Activated CD4-positive, alpha-beta T cell treated with anti-CD3 and anti-CD28 coated beads for 36 hours (primary cell): ENCODE results near the gene DMBX1. TPM values are rescaled to one million over a fixed set of nuclear protein-coding genes. Genes with fewer than 3 reads are reported as not detected.
A peak's percentile ranks its signal among the peaks of the same experiment; 100 is the strongest.

Source experiments
- ATAC-seq: fragments of 200-7000 bp; cut with Tn5 transposase; one replicate; pipeline ENCODE4 v1.10.0; 2021; ENCODE audit warnings: mild to moderate bottlenecking, moderate library complexity
- CTCF ChIA-PET: fragments of 350-600 bp; sonication (Branson Sonifier 250); formaldehyde crosslinking; loops from one replicate; lab custom pipeline; 2021; ENCODE audit warnings: antibody characterized with exemption; lab: Charles Lee
- POLR2A ChIA-PET: fragments of 350-600 bp; sonication (Branson Sonifier 250); formaldehyde crosslinking; loops from one replicate; lab custom pipeline; 2021; ENCODE audit warnings: antibody characterized with exemption, inconsistent platforms; lab: Charles Lee
- DNase-seq: peaks from one replicate; pipeline ENCODE4 v3.0.0-alpha.2; 2020
- H3K27ac Mint-ChIP-seq: one replicate; pipeline ENCODE4 v1.8.0; 2021; ENCODE audit warnings: mixed read lengths
- H3K27me3 Mint-ChIP-seq: one replicate; pipeline ENCODE4 v1.8.0; 2021; ENCODE audit warnings: mixed read lengths
- H3K36me3 Mint-ChIP-seq: one replicate; pipeline ENCODE4 v1.8.0; 2021; ENCODE audit warnings: low read depth, mixed read lengths
- H3K4me1 Mint-ChIP-seq: one replicate; pipeline ENCODE4 v1.8.0; 2021; ENCODE audit warnings: mixed read lengths
- H3K4me3 Mint-ChIP-seq: one replicate; pipeline ENCODE4 v1.8.0; 2021; ENCODE audit warnings: mild to moderate bottlenecking, moderate library complexity, mixed read lengths
- H3K9me3 Mint-ChIP-seq: one replicate; pipeline ENCODE4 v1.8.0; 2021; ENCODE audit warnings: low read depth, mixed read lengths
- intact Hi-C, 2 experiments: fragments of 100-400 bp; cut with DNase I in 1 of 2; cut with micrococcal nuclease in 1 of 2; formaldehyde crosslinking; loops; one replicate each; pipeline versions ENCODE4 v1.14.2 to v1.15.1; 2022 to 2024; cut with DNase I, micrococcal nuclease
- total RNA-seq, 2 experiments: library from RNA; stranded (reverse); gene quantifications; one replicate each; pipeline ENCODE4 v1.2.3, GENCODE V29; 2021

DMBX1 gene
- total RNA-seq, 2 experiments from 2014 or later = 0.05 TPM; not detected in 1

DNA sequence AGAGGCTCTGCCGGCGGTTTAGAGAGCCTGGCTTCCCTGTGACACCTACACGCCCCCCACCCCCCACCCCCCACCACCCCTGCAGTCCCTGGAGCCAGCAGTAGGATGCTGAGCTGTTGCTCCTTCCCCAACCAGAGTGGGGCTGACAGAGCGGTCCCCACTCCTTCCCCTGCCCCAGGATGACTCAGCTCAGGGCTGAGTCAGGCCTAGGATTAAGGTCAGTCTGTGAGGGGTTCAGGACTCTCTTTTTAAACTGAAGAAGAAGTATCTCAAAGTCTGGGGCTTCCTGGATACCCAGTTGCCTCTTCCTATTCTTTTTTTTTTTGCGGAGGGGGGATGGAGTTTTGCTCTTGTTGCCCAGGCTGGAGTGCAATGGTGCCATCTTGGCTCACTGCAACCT is 19.1 kb downstream of the DMBX1 start:
- intact Hi-C loops = no loop called here
- DNase-seq (no peak), ATAC-seq (peak; percentile 84)
- H3K4me1 Mint-ChIP-seq = no peaks in the 10 kb centered on the region
- H3K27ac Mint-ChIP-seq = no peak overlapping the region
- H3K9me3 Mint-ChIP-seq = no peaks in the 10 kb centered on the region
- ChIA-PET CTCF (interaction anchor here (1.2 kb wide), 1 partner anchor 13 kb away, joined by 4 read pairs; no protein-coding TSS in a partner anchor), POLR2A (no interaction called here)
- no peaks in the 10 kb centered on the region for H3K36me3 Mint-ChIP-seq
- no peak overlapping the region for H3K4me3 Mint-ChIP-seq
- H3K27me3 Mint-ChIP-seq = peaks cover 14% of the 10 kb centered on the region

DNA sequence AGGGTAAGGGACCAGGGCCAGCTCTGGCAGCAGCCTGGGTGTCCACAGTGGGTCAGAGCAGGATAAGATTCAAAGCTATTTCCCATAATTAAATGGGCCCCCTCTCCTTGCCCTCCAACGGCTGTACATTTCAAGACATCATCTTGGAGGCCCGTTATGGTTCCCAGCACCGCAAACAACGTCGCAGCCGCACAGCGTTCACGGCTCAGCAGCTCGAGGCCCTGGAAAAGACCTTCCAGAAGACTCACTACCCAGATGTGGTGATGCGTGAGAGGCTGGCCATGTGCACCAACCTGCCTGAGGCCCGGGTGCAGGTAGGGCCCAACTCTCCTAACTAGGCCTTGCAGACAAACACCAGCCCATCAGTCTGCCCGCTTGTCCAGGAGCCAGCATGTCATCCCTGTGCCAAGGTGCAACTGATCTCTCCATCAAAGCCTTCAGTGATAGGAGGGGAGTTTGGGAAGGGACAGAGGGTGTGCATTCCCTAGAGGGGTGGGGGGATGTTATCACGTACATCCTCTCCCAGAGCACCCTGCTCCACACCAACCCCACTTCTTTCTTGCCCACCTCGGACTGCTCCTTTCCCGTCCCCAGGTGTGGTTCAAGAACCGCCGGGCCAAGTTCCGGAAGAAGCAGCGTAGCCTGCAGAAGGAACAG is 20.8 kb downstream of the DMBX1 start:
- intact Hi-C loops = no loop called here
- CTCF ChIA-PET = no interaction called here
- POLR2A ChIA-PET = no interaction called here

GRCh38 chr1:46510998-46511365 is 21.3 kb downstream of the DMBX1 start:
- intact Hi-C loops = no loop called here
- Mint-ChIP-seq H3K4me3 (no peak overlapping the region), H3K9me3 (no peaks in the 10 kb centered on the region), H3K27me3 (peaks cover 22% of the 10 kb centered on the region), H3K4me1 (no peaks in the 10 kb centered on the region), H3K27ac (no peak overlapping the region), H3K36me3 (no peaks in the 10 kb centered on the region)
- CTCF ChIA-PET = interaction anchor here (0.6 kb wide), 1 partner anchor 33 kb away, joined by 4 read pairs; no protein-coding TSS in a partner anchor
- POLR2A ChIA-PET = no interaction called here
- DNase-seq = no peak
- ATAC-seq = no peak

More for the DNA sequence above, 20.8 kb downstream of the DMBX1 start:
- Mint-ChIP-seq H3K27ac (no peak overlapping the region), H3K4me1 (no peaks in the 10 kb centered on the region), H3K4me3 (no peak overlapping the region), H3K27me3 (peaks cover 19% of the 10 kb centered on the region), H3K9me3 (no peaks in the 10 kb centered on the region), H3K36me3 (no peaks in the 10 kb centered on the region)
- DNase-seq (no peak), ATAC-seq (no peak)

DNA sequence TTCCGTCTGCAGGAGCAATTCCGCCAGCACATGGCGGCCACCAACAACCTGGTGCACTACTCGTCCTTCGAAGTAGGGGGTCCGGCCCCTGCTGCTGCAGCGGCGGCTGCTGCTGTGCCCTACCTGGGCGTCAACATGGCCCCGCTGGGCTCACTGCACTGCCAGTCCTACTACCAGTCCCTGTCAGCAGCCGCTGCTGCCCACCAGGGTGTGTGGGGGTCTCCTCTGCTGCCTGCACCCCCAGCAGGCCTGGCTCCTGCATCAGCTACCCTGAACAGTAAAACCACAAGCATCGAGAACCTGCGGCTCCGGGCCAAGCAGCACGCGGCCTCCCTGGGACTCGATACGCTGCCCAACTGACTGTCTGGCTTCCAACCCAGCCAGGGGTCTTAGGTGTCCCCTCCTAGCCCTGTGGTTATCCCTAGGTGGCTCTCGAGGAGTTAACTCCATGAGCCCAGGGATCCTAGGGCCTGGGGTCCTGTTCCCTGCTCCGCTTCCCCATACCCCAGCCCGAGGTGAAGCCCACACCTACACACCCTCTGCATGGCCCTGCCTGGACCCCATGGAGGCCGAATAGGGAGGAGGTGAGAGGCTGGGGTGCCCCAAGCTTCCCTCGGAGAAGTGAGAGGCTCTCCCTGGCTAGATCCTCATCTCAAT is 22.6 kb downstream of the DMBX1 start:
- DNase-seq (no peak), ATAC-seq (no peak)
- Mint-ChIP-seq H3K36me3 (no peaks in the 10 kb centered on the region), H3K27ac (no peak overlapping the region), H3K4me3 (no peak overlapping the region), H3K4me1 (no peaks in the 10 kb centered on the region), H3K27me3 (peaks cover 28% of the 10 kb centered on the region), H3K9me3 (no peaks in the 10 kb centered on the region)
- intact Hi-C loops = no loop called here
- ChIA-PET POLR2A (no interaction called here), CTCF (no interaction called here)

DNA sequence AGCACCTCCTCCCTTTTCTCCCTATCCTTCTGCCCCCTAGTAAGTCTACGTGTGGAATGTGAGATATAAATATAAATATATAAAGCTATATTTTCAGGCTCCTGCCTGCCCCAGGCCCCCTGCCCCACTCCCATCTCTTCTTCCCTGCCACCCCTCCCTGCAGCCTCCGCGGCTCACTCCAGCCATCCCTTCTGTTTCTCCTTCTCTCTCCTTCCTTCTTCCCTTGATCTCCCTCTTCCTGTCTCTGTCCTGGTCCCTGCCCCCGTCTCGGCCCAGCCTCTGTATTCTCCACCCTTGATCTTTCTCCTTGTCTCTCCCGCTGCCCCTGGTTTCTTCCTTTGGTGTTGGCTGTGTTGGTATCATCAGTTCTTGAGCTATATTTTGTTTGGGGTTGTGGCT is 23.2 kb downstream of the DMBX1 start:
- intact Hi-C loops = no loop called here
- ATAC-seq (no peak), DNase-seq (no peak)
- no peak overlapping the region for H3K27ac Mint-ChIP-seq
- no peaks in the 10 kb centered on the region for H3K9me3 Mint-ChIP-seq
- no peaks in the 10 kb centered on the region for H3K4me1 Mint-ChIP-seq
- POLR2A ChIA-PET = no interaction called here
- peaks cover 30% of the 10 kb centered on the region for H3K27me3 Mint-ChIP-seq
- no peaks in the 10 kb centered on the region for H3K36me3 Mint-ChIP-seq
- H3K4me3 Mint-ChIP-seq = no peak overlapping the region
- CTCF ChIA-PET = interaction anchor here (0.7 to 1.0 kb wide), 2 partner anchors 17 to 82 kb away, joined by 3 read pairs; no protein-coding TSS in a partner anchor

DNA sequence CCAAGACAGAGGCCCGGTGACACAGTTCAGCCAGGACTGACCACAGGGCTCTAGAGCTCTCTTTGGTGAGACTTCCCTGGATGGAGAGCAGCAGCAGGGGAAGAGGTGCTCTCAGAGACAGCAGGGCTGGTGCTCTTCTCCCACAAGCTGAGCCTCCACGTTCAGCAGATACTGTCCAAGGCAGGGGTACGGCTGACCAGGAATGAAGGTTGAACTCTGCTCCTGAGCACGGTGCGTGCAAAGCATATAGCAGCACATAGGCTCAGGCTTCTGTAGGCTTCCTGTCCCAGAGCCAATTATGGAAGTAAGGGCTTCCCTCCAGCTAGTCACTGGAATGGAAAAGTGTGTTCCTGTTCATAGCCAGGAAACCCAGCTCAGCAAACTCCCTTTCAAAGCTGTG is 23.9 kb downstream of the DMBX1 start:
- Mint-ChIP-seq H3K27ac (no peak overlapping the region), H3K36me3 (no peaks in the 10 kb centered on the region), H3K27me3 (peaks cover 32% of the 10 kb centered on the region), H3K4me3 (no peak overlapping the region), H3K9me3 (no peaks in the 10 kb centered on the region), H3K4me1 (no peaks in the 10 kb centered on the region)
- ATAC-seq = no peak
- DNase-seq = no peak
- CTCF ChIA-PET = interaction anchor here (0.7 to 1.0 kb wide), 2 partner anchors 16 to 81 kb away, joined by 3 read pairs; no protein-coding TSS in a partner anchor
- POLR2A ChIA-PET = no interaction called here
- intact Hi-C loops = no loop called here

DNA sequence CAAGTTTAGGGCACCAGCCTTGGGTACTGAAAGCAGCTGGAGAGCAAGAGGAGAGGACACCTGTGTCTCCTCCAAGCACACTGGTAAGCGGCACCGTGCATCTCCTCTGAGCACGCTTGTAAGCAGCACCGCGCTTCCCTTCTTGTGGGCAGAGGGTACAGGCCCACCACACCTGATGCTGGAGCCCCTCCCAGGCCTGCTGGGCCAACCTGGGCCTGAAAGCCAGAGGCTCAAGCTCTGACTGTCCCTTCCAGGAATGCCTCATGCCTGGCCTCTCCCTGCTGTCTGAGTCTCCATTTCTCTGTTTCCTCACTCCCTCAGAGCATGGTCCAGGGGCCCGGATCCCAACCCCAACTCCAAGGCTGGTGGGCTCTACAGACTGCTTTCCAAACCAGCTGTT is 25.9 kb downstream of the DMBX1 start:
- Mint-ChIP-seq H3K4me1 (no peaks in the 10 kb centered on the region), H3K9me3 (no peaks in the 10 kb centered on the region), H3K4me3 (no peak overlapping the region), H3K27ac (no peak overlapping the region), H3K36me3 (no peaks in the 10 kb centered on the region), H3K27me3 (peaks cover 36% of the 10 kb centered on the region)
- ChIA-PET POLR2A (no interaction called here), CTCF (interaction anchor here (0.7 to 1.0 kb wide), 2 partner anchors 13 to 17 kb away, joined by 3 read pairs; no protein-coding TSS in a partner anchor)
- intact Hi-C loops = no loop called here
- DNase-seq (no peak), ATAC-seq (no peak)

GRCh38 chr1:46516200-46516950 is 26.7 kb downstream of the DMBX1 start:
- no peak overlapping the region for H3K4me3 Mint-ChIP-seq
- no peak overlapping the region for H3K27ac Mint-ChIP-seq
- ChIA-PET CTCF (interaction anchor here (1.0 kb wide), 2 partner anchors 13 to 18 kb away, joined by 3 to 4 read pairs; no protein-coding TSS in a partner anchor), POLR2A (no interaction called here)
- intact Hi-C loops = no loop called here
- H3K4me1 Mint-ChIP-seq = peaks cover under 1% of the 10 kb centered on the region
- H3K9me3 Mint-ChIP-seq = no peaks in the 10 kb centered on the region
- H3K27me3 Mint-ChIP-seq = peaks cover 35% of the 10 kb centered on the region
- no peak for DNase-seq
- no peaks in the 10 kb centered on the region for H3K36me3 Mint-ChIP-seq
- no peak for ATAC-seq

GRCh38 chr1:46517010-46517600 is 27.5 kb downstream of the DMBX1 start:
- H3K36me3 Mint-ChIP-seq = no peaks in the 10 kb centered on the region
- peaks cover 37% of the 10 kb centered on the region for H3K27me3 Mint-ChIP-seq
- intact Hi-C loops = no loop called here
- DNase-seq (no peak), ATAC-seq (no peak)
- ChIA-PET POLR2A (no interaction called here), CTCF (interaction anchor here (0.7 to 1.0 kb wide), 2 partner anchors 18 to 293 kb away, joined by 3 to 4 read pairs; no protein-coding TSS in a partner anchor)
- H3K9me3 Mint-ChIP-seq = no peaks in the 10 kb centered on the region
- H3K4me1 Mint-ChIP-seq = peaks cover 6% of the 10 kb centered on the region
- no peak overlapping the region for H3K27ac Mint-ChIP-seq
- no peak overlapping the region for H3K4me3 Mint-ChIP-seq

DNA sequence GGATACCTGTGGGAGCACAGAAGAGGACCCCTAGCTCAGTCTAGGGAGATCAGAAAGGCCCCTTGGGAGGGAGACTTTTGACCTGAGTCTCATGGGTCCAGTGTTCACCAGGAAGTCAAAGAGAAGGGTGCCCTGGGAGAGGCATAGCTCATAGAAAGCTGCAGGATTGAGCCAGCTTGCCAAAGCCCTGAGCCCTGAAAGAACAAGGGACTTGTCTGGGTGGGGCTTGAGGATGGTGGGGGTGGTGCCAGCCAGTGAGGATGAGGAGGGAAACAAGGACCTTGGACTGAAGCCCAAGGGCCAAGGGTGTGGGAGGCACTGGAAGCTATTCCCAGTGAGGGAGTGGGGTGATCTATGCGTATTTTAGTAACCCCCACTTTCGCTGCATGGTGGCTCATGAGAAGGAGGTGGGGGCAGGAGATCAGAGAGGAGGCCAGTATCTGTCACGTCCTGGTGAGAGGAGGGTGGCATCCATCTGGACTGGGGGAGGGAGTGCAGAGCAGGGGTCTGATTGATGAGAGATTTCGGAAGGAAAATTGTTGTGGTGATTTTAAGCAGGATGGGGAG is 28.4 kb downstream of the DMBX1 start:
- Mint-ChIP-seq H3K4me3 (no peak overlapping the region), H3K27me3 (peaks cover 35% of the 10 kb centered on the region), H3K9me3 (no peaks in the 10 kb centered on the region), H3K4me1 (peaks cover 14% of the 10 kb centered on the region), H3K36me3 (no peaks in the 10 kb centered on the region), H3K27ac (no peak overlapping the region)
- intact Hi-C loops = no loop called here
- no peak for ATAC-seq
- ChIA-PET CTCF (interaction anchor here (0.7 to 1.4 kb wide), 4 partner anchors 40 to 294 kb away, joined by 3 to 9 read pairs (median 3); no protein-coding TSS in a partner anchor), POLR2A (no interaction called here)
- no peak for DNase-seq

DNA sequence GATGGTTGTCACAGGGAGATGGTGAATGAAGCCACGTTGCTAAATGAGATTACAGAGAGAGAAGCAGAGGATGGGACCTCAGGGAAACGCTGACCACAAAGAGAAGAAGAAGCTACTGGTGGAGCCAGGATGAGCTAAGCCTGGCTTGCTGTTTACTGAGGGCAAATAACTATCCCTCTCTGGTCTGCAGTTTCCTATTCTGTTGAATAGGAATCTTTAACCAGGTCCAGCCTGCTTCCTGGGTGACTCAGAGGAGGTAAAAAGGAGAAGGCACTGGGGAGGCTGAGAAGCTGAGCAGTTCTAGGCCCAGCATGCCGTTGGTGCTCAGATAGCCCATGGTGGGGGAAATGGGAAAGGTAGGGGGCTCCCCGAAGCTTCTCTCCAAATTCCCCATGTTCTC is 29.6 kb downstream of the DMBX1 start:
- Mint-ChIP-seq H3K27me3 (peaks cover 32% of the 10 kb centered on the region), H3K4me1 (peaks cover 14% of the 10 kb centered on the region), H3K36me3 (no peaks in the 10 kb centered on the region), H3K9me3 (no peaks in the 10 kb centered on the region), H3K4me3 (no peak overlapping the region), H3K27ac (no peak overlapping the region)
- intact Hi-C loops = no loop called here
- DNase-seq (no peak), ATAC-seq (no peak)
- ChIA-PET POLR2A (no interaction called here), CTCF (interaction anchor here (1.2 to 1.4 kb wide), 2 partner anchors 42 to 72 kb away, joined by 3 to 9 read pairs; no protein-coding TSS in a partner anchor)
